ENCODE data around the gene AMY1C.
"Not testable (repeated sequence)": the region's sequence is repeated elsewhere in the genome, so short reads cannot be mapped to it uniquely, and the experiment has no call there.

GRCh38 chr1:103745040-103745439 is 4.7 kb upstream of the AMY1C start:
- TF ChIP-seq EP300 (IDR thresholded peaks at IDR 0.05); CTCF (IDR thresholded peaks at IDR 0.05); POLR2A (IDR thresholded peaks at IDR 0.05; ENCODE audit: low read depth); POLR2AphosphoS5 (IDR thresholded peaks at IDR 0.05): not testable (repeated sequence)

Data from esophagus muscularis mucosa (tissue), 4 donors.